ENCODE data around the gene ARHGEF28.

DNA sequence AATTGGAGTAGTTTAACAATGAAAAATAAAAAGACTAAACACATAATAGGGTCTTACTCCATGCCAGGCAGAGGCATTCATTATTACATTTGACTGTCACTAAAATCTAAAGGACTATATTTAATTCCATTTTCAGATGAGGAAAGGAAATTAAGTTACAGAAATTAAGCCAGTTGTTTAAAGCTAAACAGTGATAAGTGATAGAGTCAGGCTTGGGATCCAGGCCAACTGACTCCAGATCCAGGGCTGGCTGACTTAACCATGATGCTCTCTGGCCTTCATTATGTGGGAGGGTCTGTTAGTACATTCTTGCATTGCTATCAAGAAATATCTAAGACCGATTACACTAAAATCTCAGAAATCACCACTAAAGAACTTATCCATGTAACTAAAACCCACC lies 107.2 kb downstream of the ARHGEF28 start:
- no peak for TF ChIP-seq YY1 (IDR thresholded peaks at IDR 0.05; ENCODE audit: insufficient read depth, insufficient read length)
- TF ChIP-seq ZNF274 (IDR thresholded peaks at IDR 0.05; ENCODE audit: low read depth, low read length): no peak
